Vagina (tissue), 2 donors: ENCODE data around the gene NEDD4L.

Experiments
- CTCF ChIP-seq, 3 experiments: fragments of 450-650 bp in 2 of 3; fragments of 200-600 bp in 1 of 3; sonication (generic) in 1 of 3; IDR thresholded peaks; one replicate each; pipeline ENCODE4 v1.5.1; 2017 to 2019; ENCODE audit warnings: antibody characterized with exemption in 3 of 3, mild to moderate bottlenecking in 2 of 3, moderate library complexity in 2 of 3
- POLR2A ChIP-seq, 2 donors: fragments of 450-650 bp; IDR thresholded peaks; one replicate each; pipeline ENCODE4 v1.6.1; 2017; ENCODE audit warnings: antibody characterized with exemption in 2 of 2, mild to moderate bottlenecking in 2 of 2, moderate library complexity in 2 of 2
- POLR2AphosphoS5 ChIP-seq, 2 donors: sonication (generic); formaldehyde crosslinking; IDR thresholded peaks; one replicate each; pipeline ENCODE4 v1.9.0; 2017; ENCODE audit warnings: antibody characterized with exemption in 2 of 2, mild to moderate bottlenecking in 2 of 2, low read depth in 1 of 2; ENCODE audit not compliant: insufficient read depth in 1 of 2

GRCh38 chr18:58359620-58360019 is 315.6 kb downstream of the NEDD4L start:
- TF ChIP-seq CTCF (IDR thresholded peaks at IDR 0.05) (no peak), POLR2AphosphoS5 (IDR thresholded peaks at IDR 0.05; ENCODE audit: insufficient read depth in 1 of 2, low read depth in 1 of 2) (no peak), POLR2A (IDR thresholded peaks at IDR 0.05) (no peak)
